GM13976 (cell line): Measurements from ENCODE around the gene AKTIP.
A peak's percentile ranks its signal among the peaks of the same experiment; 100 is the strongest.
"Not testable (repeated sequence)": the region's sequence is repeated elsewhere in the genome, so short reads cannot be mapped to it uniquely, and the experiment has no call there.

ENCODE experiments used
- DNase-seq: peaks from one replicate; pipeline ENCODE4 v3.0.0; 2012; ENCODE audit warnings: low spot score
- in situ Hi-C: fragments of 300-500 bp; cut with MboI; formaldehyde crosslinking; loops from one replicate; pipeline ENCODE4 v1.12.0; 2022; ENCODE audit warnings: low sequenced_read_pairs, mixed read lengths, inconsistent platforms; ENCODE audit not compliant: unreplicated experiment
- TF ChIP-seq, protein P1 (sequence below): IDR thresholded peaks from 2 replicates; pipeline ENCODE4 v1.5.1; 2012; ENCODE audit warnings: borderline replicate concordance, mild to moderate bottlenecking; ENCODE audit not compliant: insufficient read depth; ENCODE audit errors: extremely low read depth, missing control alignments, control extremely low read depth

AKTIP gene

DNA sequence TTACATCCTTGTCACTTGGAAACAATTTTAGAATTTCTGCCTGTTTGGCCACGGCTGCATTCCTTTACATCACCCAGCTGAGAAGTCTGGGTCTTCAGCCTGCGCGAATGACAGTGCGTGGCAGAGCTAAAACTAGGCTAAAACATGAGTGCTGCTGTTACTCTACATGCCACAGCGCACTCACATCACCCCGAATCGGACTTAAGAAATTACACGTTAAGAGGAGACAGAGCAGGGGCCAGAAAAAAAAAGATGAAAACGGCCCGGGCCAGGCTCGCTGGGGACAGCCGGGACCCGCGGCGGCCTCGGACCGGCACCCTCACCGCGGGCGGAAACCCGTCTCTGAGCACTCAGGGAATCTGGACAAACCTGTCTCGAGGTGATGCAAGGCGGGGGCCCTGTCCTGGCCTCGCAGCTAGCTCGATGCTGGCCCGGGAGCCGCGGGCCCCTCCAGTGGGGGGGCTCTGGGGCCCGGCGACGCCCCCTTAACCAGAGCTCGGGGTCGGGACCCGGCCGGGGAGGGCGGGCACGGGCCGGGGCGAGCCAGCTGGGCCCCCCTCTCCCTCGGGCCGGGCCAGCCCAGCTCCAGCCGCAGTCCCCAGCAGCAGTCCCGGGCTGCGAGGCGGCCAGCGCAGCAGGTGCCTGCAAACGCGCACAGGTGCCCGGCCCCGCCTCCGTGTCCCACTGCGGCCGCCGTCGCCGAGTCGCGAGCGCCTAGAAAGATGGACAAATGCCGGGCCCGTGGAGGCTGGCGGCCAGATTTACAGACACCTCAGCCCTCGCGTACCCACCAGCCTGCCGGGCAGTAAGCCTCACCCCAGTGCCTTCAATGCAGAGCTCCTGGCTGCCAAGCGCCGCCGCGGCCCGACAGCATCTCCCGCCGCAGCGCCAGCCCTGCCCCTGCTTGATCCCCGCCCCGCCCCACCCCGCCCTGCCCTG is at the start of gene AKTIP:
TSS of gene AKTIP (minus strand) at position 879 of the 939 bp plus-strand sequence. CDS start 2,950 bp downstream, outside the sequence.
- TF ChIP-seq, protein P1, sequence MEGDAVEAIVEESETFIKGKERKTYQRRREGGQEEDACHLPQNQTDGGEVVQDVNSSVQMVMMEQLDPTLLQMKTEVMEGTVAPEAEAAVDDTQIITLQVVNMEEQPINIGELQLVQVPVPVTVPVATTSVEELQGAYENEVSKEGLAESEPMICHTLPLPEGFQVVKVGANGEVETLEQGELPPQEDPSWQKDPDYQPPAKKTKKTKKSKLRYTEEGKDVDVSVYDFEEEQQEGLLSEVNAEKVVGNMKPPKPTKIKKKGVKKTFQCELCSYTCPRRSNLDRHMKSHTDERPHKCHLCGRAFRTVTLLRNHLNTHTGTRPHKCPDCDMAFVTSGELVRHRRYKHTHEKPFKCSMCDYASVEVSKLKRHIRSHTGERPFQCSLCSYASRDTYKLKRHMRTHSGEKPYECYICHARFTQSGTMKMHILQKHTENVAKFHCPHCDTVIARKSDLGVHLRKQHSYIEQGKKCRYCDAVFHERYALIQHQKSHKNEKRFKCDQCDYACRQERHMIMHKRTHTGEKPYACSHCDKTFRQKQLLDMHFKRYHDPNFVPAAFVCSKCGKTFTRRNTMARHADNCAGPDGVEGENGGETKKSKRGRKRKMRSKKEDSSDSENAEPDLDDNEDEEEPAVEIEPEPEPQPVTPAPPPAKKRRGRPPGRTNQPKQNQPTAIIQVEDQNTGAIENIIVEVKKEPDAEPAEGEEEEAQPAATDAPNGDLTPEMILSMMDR, result no peak
- in situ Hi-C loops, result no loop called here
- DNase-seq, result peak; percentile 73

DNA sequence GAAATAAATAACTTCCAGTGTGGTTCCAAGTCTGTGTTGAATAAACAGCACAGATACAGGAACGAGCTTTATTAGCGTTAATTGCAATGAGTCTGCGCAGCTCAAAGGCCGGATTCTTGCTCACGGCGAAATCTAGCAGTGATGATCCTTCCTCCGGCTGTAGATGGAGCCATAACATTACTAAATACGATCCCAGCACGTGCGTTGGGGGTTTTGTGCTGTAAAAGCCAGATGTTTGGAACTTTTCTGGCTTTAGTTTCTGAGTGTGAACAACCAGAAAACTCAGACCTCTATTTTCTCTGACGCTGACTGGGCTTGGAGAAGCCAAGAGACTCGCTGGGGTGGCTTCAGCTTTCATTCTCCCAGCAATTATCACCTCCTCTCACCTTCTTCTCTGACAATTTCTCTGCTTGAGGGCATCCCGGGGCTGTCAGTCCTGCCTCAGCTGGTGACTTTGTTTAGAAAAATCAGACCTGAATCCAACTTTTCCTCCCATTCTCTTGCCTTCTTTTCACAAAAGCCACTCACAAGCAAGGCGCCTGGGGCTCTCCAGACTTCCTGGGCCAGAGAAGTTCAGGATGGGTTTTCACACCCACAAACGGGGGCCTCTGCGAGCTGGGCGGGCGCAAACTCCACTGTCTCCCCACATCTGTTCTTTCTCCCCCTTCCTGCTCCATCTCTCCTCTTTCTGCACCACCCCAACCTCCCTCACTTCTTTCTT is 47.1 kb upstream of the AKTIP start:
- TF ChIP-seq, protein P1, result peak; percentile 66

DNA sequence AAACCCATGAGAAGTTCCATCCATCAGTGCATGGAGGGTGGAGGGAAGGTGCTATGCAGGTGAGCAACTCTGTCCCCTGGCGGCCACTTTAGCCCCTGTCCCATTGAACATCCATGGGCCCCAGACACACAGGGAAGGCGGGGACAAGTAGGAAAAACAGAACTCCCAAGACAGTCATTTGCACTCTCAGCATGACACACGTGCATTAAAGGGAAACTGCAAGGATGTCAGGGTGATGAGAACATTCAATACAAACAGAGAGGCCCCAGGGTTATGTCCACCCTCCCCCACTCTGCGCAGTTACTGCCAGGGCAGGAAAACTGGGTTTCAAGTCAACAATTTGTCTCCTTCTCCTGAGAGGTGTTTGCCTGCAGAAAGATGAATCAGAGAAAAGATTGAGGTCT is 44.0 kb upstream of the AKTIP start:
- TF ChIP-seq, protein P1, result peak; percentile 31
- no peak for DNase-seq

More for the DNA sequence above, 47.1 kb upstream of the AKTIP start:
- DNase-seq, result peak; percentile 81
- in situ Hi-C loops, result loop anchor here (25.0 kb wide), 1 partner anchor 1412 kb away; no protein-coding TSS in a partner anchor

DNA sequence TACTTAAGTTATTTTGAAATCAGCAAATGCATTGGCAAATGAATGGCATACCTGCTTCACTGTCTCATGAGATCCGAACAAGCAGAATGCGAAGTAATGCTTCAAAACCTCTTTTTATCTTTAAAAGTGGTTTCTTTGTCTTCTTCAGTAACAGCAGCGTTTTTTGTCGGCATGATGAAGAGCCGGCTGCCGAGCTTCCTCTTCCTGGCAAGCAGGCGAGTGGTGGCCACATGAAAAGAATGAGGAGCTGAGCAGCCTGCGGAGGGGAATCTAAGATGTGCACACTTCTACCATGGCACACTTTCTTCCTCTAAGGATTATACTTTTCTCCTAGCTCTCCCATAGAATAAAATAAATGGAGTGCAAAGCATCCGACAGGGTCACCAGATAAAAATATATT is 42.4 kb upstream of the AKTIP start:
- TF ChIP-seq, protein P1, result no peak
- in situ Hi-C loops, result no loop called here
- no peak for DNase-seq

More for the DNA sequence above, 44.0 kb upstream of the AKTIP start:
- in situ Hi-C loops, result no loop called here

DNA sequence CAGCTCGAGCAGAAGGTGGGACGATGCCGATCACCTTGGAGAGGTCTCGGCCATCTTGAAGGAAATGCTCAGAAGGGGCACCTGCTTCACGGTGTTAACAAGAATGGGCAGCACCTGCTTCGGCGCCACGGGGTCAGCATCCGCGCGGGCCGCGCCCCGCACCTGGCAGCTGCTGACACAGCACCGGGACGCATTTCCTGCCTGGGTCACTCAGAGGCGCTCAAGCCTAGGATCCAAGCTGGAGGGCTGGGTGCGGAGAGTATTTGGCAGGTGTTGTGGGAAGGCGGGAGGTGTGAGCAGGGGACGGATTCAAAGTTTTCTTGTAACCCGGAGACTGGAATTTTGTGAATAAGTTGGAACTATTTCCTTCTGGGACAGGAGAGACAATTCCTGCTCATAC is 39.3 kb upstream of the AKTIP start:
- in situ Hi-C loops, result no loop called here
- TF ChIP-seq, protein P1, result no peak
- DNase-seq, result no peak

DNA sequence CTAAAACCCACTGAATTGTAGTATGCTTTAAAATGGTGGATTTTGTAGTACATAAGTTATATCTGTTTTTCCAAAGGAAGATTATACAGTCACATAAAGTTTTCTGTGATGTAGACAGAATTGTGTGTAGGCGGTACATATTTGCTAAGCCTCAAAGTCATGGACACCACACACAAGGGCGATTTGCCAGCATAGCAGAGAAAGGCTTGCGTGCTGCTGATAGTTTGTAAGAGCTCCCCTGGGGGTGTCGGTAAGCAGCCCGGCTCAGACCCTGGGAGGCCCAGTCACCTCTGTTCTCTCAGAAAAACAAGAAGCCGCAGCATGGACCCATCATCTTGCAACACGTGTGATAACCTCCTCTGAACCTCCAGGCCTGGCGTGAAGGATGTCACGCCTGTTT is 38.3 kb upstream of the AKTIP start:
- TF ChIP-seq, protein P1, result no peak
- DNase-seq, result no peak
- in situ Hi-C loops, result no loop called here

DNA sequence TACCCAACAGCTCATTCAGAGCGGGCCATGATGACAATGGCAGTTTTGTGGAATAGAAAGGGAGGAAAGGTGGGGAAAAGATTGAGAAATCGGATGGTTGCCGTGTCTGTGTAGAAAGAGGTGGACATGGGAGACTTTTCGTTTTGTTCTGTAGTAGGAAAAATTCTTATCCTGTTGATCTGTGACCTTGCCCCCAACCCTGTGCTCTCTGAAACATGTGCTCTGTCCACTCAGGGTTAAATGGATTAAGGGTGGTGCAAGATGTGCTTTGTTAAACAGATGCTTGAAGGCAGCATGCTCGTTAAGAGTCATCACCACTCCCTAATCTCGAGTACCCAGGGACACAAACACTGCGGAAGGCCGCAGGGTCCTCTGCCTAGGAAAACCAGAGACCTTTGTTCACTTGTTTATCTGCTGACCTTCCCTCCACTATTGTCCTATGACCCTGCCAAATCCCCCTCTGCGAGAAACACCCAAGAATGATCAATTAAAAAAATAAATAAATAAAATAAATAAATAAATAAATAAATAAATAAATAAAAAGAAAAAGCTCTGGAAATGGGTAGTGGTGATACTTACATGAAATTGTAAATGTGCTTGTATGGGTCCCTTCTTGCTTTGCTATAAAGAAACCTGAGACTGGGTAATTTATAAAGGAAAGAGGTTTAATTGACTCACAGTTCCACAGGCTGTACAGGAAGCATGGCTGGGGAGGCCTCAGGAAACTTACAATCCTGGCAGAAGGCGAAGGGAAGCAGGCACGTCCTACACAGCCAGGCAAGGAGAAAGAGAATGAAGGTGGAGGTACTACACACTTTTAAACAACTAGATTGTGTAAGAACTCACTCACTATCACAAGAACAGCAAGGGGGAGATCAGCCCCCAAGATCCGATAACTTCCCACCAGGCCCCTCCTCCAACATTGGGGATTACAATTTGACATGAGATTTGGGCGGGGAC is 37.0 kb upstream of the AKTIP start:
- in situ Hi-C loops, DNase-seq: not testable (repeated sequence)

DNA sequence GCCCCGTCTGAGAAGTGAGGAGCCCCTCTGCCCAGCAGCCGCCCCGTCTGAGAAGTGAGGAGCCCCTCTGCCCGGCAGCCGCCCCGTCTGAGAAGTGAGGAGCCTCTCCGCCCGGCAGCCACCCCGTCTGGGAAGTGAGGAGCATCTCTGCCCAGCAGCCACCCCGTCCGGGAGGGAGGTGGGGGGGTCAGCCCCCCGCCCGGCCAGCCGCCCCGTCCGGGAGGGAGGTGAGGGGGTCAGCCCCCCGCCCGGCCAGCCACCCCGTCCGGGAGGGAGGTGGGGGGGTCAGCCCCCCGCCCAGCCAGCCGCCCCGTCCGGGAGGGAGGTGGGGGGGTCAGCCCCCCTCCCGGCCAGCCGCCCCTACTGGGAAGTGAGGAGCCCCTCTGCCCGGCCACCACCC is 36.3 kb upstream of the AKTIP start:
- in situ Hi-C loops, DNase-seq: not testable (repeated sequence)
